ENCODE measurements around the gene APOBEC3A. TPM values are rescaled to one million over a fixed set of nuclear protein-coding genes. Genes with fewer than 3 reads are reported as not detected.
"Not testable (repeated sequence)": the region's sequence is repeated elsewhere in the genome, so short reads cannot be mapped to it uniquely, and the experiment has no call there.

The APOBEC3A gene
- total RNA-seq, 2 experiments from 2014 or later: not detected

DNA sequence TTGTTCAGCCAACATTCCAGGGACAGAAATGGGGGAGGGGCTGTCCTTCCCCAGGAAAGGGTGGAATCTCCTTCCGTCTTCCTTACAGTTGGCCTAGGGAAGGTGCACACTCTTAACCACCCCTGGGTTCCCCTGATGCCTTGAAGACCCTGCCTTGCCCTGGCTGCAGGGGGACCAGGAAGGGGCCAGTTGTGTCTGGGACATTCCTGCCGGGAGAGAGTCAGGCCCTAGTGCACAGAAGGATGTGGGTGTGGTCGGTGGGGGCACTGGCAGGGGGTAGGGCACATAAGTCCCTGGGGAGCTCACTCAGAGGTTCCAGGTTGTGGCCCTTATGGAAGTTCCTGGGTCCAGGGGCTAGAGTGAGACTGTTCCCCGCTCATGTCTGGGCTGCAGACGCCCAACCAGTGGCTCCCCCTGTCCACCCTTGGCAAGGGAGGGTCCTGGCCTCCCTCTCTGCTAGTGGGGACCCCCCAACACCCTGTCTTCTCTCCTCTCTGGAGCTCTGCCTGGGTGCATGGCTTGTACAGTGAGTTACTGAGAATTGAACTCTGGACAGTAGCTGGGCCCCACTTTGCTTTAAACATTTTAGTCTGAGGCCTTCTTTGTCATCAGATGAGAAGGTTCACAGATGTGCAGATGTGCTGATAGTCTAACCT is 2.0 kb upstream of the APOBEC3A start:
- H3K4me1 Mint-ChIP-seq: peaks cover 35% of the 10 kb centered on the region
- CTCF ChIA-PET: interaction anchor here (1.3 to 1.5 kb wide), 2 partner anchors 48 to 52 kb away, joined by 3 to 5 read pairs; no protein-coding TSS in a partner anchor
- no peaks in the 10 kb centered on the region for H3K36me3 Mint-ChIP-seq (ENCODE audit: low read depth)

DNA sequence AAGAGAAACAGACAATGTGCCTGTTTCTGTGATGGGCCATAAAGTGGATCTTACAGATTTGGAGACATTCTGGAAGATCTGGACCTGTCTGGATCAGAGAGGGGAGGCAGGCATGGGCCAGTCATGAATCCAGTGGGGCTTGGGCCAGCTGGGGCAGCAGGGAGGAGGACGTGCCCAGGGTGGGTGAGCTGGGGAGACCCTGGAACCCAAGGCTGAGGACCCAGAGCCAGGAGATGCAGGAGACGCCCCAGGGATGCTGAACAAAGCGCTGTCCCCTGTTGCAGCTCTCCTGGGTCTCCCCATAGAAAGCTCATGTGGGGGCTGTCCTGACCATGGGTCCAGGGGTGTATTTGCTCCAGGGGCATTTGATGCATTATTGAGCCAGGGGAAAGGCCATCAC is 1.5 kb upstream of the APOBEC3A start:
- Mint-ChIP-seq H3K27ac (no peak overlapping the region), H3K4me3 (no peak overlapping the region), H3K4me1 (peaks cover 35% of the 10 kb centered on the region), H3K27me3 (no peaks in the 10 kb centered on the region), H3K9me3 (no peaks in the 10 kb centered on the region), H3K36me3 (ENCODE audit: low read depth) (no peaks in the 10 kb centered on the region)
- ChIA-PET CTCF (interaction anchor here (1.5 kb wide), 1 partner anchor 47 kb away, joined by 5 read pairs; no protein-coding TSS in a partner anchor), POLR2A (interaction anchor here (0.5 to 0.7 kb wide), 2 partner anchors 286 to 401 kb away, joined by 3 read pairs; no protein-coding TSS in a partner anchor)
- DNase-seq: no peak

More for the DNA sequence above, 2.0 kb upstream of the APOBEC3A start:
- Mint-ChIP-seq H3K4me3 (no peak overlapping the region), H3K9me3 (no peaks in the 10 kb centered on the region), H3K27ac (peak overlapping the region; percentile 15), H3K27me3 (no peaks in the 10 kb centered on the region)
- POLR2A ChIA-PET: no interaction called here
- DNase-seq: no peak

DNA sequence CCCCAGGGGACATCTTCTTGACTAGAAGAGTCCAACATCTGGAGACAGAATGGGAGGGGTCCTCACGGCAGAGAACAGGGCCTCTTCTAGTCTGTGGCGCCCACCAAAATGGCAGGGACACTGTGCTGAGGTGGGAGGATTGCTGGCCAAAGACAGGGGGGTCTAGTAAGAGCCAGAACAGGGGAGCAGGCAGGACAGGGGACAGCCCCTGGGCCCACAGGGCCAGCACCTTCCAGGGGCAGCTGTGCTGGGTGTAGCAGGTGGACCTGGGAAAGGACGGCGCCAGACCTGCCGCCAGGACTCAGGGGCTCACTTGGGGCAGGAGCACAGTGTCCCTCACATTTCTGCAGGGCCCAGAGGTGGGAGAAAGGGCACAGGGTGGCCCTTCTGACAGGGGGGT is 858 bp upstream of the APOBEC3A start:
- Mint-ChIP-seq H3K36me3 (ENCODE audit: low read depth) (no peaks in the 10 kb centered on the region), H3K27me3 (no peaks in the 10 kb centered on the region), H3K9me3 (no peaks in the 10 kb centered on the region), H3K4me3 (no peak overlapping the region), H3K27ac (no peak overlapping the region), H3K4me1 (peaks cover 35% of the 10 kb centered on the region)
- CTCF ChIA-PET: interaction anchor here (0.6 to 1.5 kb wide), 2 partner anchors 47 kb away, joined by 5 read pairs; no protein-coding TSS in a partner anchor
- POLR2A ChIA-PET: interaction anchor here (0.5 to 0.7 kb wide), 2 partner anchors 286 to 400 kb away, joined by 3 read pairs; no protein-coding TSS in a partner anchor
- DNase-seq: no peak

DNA sequence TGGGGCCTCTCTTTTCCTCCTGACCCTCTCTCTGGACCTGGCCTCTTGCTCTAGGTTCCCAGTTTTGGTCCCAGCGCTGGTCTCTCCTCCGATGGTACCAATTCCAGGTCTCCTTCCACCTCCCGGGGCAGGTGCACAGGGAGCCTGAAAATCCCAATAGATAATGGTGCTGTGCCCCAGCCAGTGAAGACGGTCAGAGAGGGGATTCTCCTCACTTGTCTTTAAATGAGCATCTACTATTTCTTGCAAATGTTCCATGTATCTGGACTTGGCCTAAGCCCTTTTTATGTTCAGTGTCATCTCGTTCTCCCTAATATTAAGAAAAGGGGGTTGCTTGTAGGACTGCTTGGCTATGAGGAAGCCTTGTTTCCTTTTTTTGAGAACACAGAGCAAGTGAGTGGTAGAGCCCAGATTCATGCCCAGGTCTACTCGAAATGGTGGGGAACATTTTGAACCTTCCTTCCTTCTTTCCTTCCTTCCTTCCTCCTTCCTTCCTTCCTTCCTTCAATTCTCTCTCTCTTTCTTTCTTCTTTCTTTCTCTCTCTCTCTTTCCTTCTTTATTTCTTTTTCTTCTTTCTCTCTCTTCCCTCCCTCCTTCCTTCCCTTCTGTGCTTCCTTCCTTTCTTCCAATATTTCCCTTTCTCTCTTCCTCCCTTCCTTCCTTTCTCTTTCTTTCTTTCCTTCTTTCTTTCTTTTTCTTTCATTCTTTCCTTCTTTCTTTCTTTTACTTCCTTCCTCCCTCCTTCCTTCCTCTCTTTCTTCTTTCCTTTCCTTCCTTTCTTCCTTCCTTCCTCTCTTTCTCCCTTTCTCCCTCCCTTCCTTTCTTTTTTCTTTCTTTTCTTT is 620 bp downstream of the APOBEC3A start:
- no peak for DNase-seq
- Mint-ChIP-seq H3K36me3 (ENCODE audit: low read depth) (no peaks in the 10 kb centered on the region), H3K9me3 (no peaks in the 10 kb centered on the region), H3K27ac (no peak overlapping the region), H3K4me3 (no peak overlapping the region), H3K27me3 (no peaks in the 10 kb centered on the region), H3K4me1 (peaks cover 29% of the 10 kb centered on the region)
- ChIA-PET POLR2A (no interaction called here), CTCF (interaction anchor here (0.8 to 1.0 kb wide), 2 partner anchors 15 kb away, joined by 3 read pairs; no protein-coding TSS in a partner anchor)

DNA sequence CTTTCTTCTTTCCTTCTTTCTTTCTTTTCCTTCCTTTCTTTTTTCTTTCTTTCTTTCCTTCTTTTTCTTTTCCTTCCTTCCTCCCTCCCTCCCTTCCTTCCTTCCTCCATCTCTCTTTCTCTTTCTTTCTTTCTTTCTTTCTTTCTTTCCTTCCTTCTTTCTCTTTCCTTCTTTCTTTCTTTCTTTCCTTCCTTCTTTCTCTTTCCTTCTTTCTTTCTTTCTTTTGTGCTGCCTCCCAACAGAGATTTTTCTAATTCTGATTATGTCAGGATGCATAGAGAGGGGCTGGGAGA is 1.2 kb downstream of the APOBEC3A start:
- peaks cover 25% of the 10 kb centered on the region for H3K4me1 Mint-ChIP-seq
- H3K4me3 Mint-ChIP-seq; H3K27me3 Mint-ChIP-seq; H3K36me3 Mint-ChIP-seq (ENCODE audit: low read depth); H3K9me3 Mint-ChIP-seq; POLR2A ChIA-PET; CTCF ChIA-PET; DNase-seq; H3K27ac Mint-ChIP-seq: not testable (repeated sequence)

DNA sequence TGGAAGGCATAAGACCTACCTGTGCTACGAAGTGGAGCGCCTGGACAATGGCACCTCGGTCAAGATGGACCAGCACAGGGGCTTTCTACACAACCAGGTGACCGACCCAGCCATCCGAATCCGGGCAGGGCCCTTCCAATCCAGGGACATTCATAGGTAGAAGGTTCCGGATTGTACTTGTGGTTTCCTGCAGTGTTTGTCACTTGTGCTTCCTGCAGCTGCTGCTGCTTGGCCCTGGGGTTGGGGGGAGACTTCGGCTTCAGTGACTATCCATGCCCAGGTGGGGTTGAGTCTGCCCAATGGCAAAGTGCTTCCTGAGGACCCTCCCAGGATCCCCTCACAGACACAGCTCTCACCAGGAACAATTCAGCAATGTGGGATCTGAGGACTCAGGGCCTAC is 2.2 kb downstream of the APOBEC3A start:
- peaks cover 17% of the 10 kb centered on the region for H3K4me1 Mint-ChIP-seq
- DNase-seq: peak; percentile 14
- no peak overlapping the region for H3K27ac Mint-ChIP-seq
- no peaks in the 10 kb centered on the region for H3K27me3 Mint-ChIP-seq
- no peaks in the 10 kb centered on the region for H3K36me3 Mint-ChIP-seq (ENCODE audit: low read depth)
- no peaks in the 10 kb centered on the region for H3K9me3 Mint-ChIP-seq
- POLR2A ChIA-PET: no interaction called here
- H3K4me3 Mint-ChIP-seq: no peak overlapping the region
- CTCF ChIA-PET: interaction anchor here (0.6 kb wide), 1 partner anchor 75 kb away, joined by 3 read pairs; no protein-coding TSS in a partner anchor

DNA sequence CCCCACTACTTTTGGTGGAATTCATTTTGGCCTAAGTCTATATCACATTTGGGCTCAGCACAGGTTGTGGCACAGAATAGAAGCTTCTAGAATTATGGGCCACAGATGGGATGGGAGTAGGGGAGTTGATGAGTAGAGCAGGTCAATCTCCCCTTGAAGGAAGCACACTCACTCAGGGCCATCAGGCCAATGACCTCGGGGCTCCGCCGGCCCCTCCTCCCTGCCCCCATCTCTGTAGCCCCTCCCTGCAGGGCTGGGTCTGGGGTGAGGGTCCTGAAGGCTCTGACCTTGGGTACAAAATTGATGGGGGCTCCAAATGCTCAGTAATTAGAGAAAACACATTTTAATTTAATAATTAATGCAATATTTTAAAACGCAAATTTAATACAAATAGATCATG is 3.3 kb downstream of the APOBEC3A start:
- H3K27ac Mint-ChIP-seq; H3K36me3 Mint-ChIP-seq (ENCODE audit: low read depth); H3K4me3 Mint-ChIP-seq; CTCF ChIA-PET; DNase-seq; H3K27me3 Mint-ChIP-seq; POLR2A ChIA-PET; H3K9me3 Mint-ChIP-seq: not testable (repeated sequence)
- H3K4me1 Mint-ChIP-seq: peaks cover 11% of the 10 kb centered on the region

DNA sequence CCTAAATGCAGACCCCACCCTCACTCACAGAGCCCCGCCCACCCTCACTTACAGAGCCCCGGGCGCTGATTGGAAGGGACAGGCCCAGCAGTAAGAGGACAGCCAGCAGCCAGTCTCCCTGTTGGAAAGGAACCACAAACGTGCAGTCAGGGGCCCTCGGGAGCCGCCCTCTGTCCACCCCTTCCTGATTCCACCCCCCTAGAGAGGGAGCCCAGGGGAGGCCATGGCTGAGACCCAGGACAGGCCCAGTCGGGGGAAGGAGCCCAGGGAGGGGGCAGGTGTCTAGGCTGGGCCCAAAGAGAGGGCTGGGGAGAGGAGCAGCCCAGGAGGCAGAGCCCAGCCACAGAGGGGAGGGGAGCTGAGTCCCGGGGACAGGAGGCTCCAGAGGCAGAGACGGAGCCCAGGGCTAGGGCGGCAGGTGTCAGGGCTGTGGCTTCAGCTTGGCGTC is 5.9 kb downstream of the APOBEC3A start:
- peaks cover 13% of the 10 kb centered on the region for H3K4me1 Mint-ChIP-seq
- CTCF ChIA-PET; DNase-seq; H3K27ac Mint-ChIP-seq; H3K9me3 Mint-ChIP-seq; H3K4me3 Mint-ChIP-seq; H3K36me3 Mint-ChIP-seq (ENCODE audit: low read depth); POLR2A ChIA-PET; H3K27me3 Mint-ChIP-seq: not testable (repeated sequence)

DNA sequence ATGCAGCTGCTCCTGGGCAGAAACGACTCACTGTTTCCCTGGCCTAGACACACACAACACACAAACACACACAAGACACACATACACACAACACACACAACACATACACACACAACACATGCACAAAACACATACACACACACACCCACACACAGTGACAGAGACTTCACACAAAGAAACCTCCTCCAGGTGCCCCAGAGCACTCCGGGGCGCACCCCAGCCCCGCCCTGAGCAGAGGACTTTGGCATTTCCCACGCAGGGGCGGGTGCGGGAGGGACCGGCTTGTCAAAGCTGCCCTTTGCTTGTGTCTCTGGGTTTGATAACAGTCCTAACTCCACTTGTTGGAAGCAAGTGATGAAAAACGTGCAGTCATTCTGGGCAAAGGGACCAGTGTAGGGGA is 6.5 kb downstream of the APOBEC3A start:
- CTCF ChIA-PET: no interaction called here
- POLR2A ChIA-PET: no interaction called here
- H3K36me3 Mint-ChIP-seq (ENCODE audit: low read depth): no peaks in the 10 kb centered on the region
- H3K9me3 Mint-ChIP-seq: no peaks in the 10 kb centered on the region
- DNase-seq: no peak
- peaks cover 3% of the 10 kb centered on the region for H3K27me3 Mint-ChIP-seq
- H3K4me1 Mint-ChIP-seq: peaks cover 11% of the 10 kb centered on the region
- H3K4me3 Mint-ChIP-seq: no peak overlapping the region
- H3K27ac Mint-ChIP-seq: no peak overlapping the region

DNA sequence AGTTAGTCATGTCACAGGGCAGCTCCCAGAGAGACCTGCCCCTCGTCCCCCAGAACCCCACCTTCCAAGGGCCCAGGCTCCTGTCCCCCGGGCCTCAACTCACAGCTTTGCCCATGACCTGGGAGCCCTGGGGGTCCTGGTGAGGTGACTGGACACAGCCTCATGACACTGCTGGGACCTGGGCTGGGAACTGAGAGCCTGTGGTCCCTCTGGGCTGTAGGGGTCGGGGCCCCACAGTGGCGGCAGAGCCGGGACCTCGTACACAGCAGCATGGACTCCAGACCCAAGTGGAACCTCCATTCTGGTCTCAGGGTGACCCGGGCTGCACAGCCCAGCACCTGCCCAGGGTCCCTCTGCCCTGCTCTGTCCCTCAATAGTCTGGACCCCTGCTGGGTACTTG is 6.9 kb downstream of the APOBEC3A start:
- Mint-ChIP-seq H3K27ac (no peak overlapping the region), H3K4me3 (no peak overlapping the region)
- CTCF ChIA-PET: no interaction called here

DNA sequence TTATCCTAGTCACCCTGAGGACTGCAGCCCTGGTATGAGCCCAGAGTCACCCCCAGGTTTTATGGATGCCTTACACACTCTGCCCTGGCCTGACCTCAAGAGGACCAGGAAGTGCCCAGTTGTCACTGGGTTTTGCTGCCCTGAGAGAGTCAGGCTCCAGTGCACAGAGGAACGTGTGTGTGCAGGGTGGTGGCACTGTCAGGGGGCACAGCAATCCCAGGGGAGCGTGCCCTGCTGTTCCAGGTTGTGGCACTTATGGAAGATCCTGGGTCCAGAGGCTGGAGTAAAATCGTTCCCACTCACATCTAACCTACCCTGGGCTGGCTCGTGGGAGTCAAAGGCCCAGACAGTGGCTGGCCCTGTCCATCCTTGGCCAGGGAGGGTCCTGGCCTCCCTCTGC is 7.6 kb downstream of the APOBEC3A start:
- Mint-ChIP-seq H3K36me3 (ENCODE audit: low read depth) (no peaks in the 10 kb centered on the region), H3K4me1 (peaks cover 5% of the 10 kb centered on the region), H3K9me3 (no peaks in the 10 kb centered on the region), H3K4me3 (no peak overlapping the region), H3K27ac (no peak overlapping the region), H3K27me3 (peaks cover 10% of the 10 kb centered on the region)
- ChIA-PET CTCF (no interaction called here), POLR2A (no interaction called here)
- no peak for DNase-seq

More for the DNA sequence above, 6.9 kb downstream of the APOBEC3A start:
- peaks cover 11% of the 10 kb centered on the region for H3K4me1 Mint-ChIP-seq
- no peaks in the 10 kb centered on the region for H3K9me3 Mint-ChIP-seq
- POLR2A ChIA-PET: no interaction called here
- H3K27me3 Mint-ChIP-seq: peaks cover 8% of the 10 kb centered on the region
- DNase-seq: no peak
- H3K36me3 Mint-ChIP-seq (ENCODE audit: low read depth): no peaks in the 10 kb centered on the region

DNA sequence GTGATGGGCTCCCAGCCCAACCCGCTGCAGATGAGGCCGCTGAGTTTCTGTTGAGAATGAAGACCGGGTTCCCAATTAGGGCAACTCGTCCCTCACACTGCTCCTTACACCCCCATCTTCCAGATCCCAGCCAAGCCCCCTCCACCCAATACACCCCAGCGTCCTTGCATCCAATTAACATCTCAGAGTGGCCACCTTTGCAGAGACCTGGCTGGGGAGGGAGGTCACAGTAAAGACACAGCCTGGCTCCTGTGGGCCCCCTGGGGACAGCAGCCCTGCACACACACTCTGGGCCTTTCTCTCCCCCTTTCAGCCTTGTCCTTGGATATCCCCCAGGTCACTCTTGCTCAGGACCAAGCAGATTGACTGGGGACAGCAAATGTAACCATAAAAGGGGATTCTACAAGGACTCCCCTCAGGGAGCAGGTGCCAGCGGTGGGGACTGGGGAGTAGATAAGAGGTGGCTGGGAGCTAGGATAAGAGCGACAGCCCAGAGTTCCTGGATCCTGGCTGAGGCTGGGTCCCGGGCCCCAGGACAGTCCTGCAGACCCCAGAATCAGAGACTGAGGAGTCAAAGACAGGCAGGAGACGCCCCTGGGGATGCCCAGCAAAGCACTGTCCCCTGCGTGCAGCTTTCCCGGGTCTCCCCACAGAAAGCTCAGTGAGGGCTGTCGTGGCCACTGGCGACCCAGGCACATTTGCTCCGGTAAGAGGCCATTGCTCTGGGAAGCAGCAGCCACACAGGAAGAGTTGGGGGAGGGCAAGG is 8.4 kb downstream of the APOBEC3A start:
- Mint-ChIP-seq H3K36me3 (ENCODE audit: low read depth) (no peaks in the 10 kb centered on the region), H3K9me3 (no peaks in the 10 kb centered on the region), H3K27ac (no peak overlapping the region), H3K4me1 (peaks cover 8% of the 10 kb centered on the region), H3K4me3 (no peak overlapping the region), H3K27me3 (peaks cover 14% of the 10 kb centered on the region)
- ChIA-PET CTCF (no interaction called here), POLR2A (no interaction called here)
- DNase-seq: no peak

DNA sequence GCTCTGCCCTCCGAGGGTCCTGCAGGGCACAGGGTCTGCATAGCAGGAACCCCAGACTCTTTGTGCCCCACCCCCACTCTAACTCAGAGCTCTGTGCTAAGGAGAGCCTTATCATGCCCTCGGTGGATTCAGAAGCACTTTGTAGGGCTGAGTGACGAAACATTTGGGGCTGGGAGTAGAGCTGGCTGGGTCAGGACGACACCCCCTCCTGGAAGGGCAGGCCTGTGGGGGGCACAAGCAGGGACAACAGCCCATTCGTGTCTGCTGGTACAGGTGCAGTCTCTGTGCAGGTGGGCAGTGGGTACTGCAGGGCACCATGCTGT is 8.9 kb downstream of the APOBEC3A start:
- H3K36me3 Mint-ChIP-seq (ENCODE audit: low read depth): no peaks in the 10 kb centered on the region
- ChIA-PET CTCF (no interaction called here), POLR2A (no interaction called here)
- H3K9me3 Mint-ChIP-seq: no peaks in the 10 kb centered on the region
- no peak overlapping the region for H3K4me3 Mint-ChIP-seq
- peaks cover 14% of the 10 kb centered on the region for H3K27me3 Mint-ChIP-seq
- DNase-seq: no peak
- no peak overlapping the region for H3K27ac Mint-ChIP-seq
- peaks cover 8% of the 10 kb centered on the region for H3K4me1 Mint-ChIP-seq

All from activated CD4-positive, alpha-beta T cell treated with anti-CD3 and anti-CD28 coated beads, Interleukin-2, amount 10 ng/mL, durations not matched to agents 7 days and 5 days (primary cell).